Head of caudate nucleus (tissue), 42 donors: ENCODE data around the gene VGLL2.

ENCODE experiments used
- DNase-seq, 42 donors: peaks; one replicate each; pipeline versions ENCODE4 v3.0.0 to v3.0.0-alpha.2; 2020 to 2021; ENCODE audit warnings: mixed read lengths in 7 of 42
- intact Hi-C: fragments of 100-400 bp; cut with DNase I; formaldehyde crosslinking; loops from one replicate; pipeline ENCODE4 v1.15.0; 2022

VGLL2 gene

GRCh38 chr6:117267766-117268534 is 2.6 kb downstream of the VGLL2 start:
- no peak for DNase-seq
- intact Hi-C loops, result no loop called here

GRCh38 chr6:117268924-117269323 is 3.6 kb downstream of the VGLL2 start:
- DNase-seq, result no peak
- intact Hi-C loops, result no loop called here

- no peak for DNase-seq
- intact Hi-C loops, result no loop called here
Observed at GRCh38 chr6:117269638-117270054, 4.3 kb downstream of the VGLL2 start.

GRCh38 chr6:117270055-117270842 is 4.9 kb downstream of the VGLL2 start:
- intact Hi-C loops, result no loop called here
- no peak for DNase-seq

- intact Hi-C loops, result no loop called here
- DNase-seq, result no peak
Observed at GRCh38 chr6:117270843-117271507, 5.6 kb downstream of the VGLL2 start.

- intact Hi-C loops, result no loop called here
- no peak for DNase-seq
Observed at GRCh38 chr6:117272032-117272866, 6.9 kb downstream of the VGLL2 start.

- DNase-seq, result no peak
- intact Hi-C loops, result no loop called here
Observed at GRCh38 chr6:117272891-117273290, 7.5 kb downstream of the VGLL2 start.

GRCh38 chr6:117275205-117275604 is 9.8 kb downstream of the VGLL2 start:
- no peak for DNase-seq
- intact Hi-C loops, result no loop called here

- intact Hi-C loops, result no loop called here
- DNase-seq, result no peak
Observed at GRCh38 chr6:117275711-117276110, 10.4 kb downstream of the VGLL2 start.

- DNase-seq, result no peak
- intact Hi-C loops, result no loop called here
Observed at GRCh38 chr6:117276778-117277316, 11.5 kb downstream of the VGLL2 start.

- intact Hi-C loops, result no loop called here
- no peak for DNase-seq
Observed at GRCh38 chr6:117280922-117281321, 15.6 kb downstream of the VGLL2 start.

- intact Hi-C loops, result no loop called here
- no peak for DNase-seq
Observed at GRCh38 chr6:117288083-117288715, 22.8 kb downstream of the VGLL2 start.

GRCh38 chr6:117290173-117290846 is 25.0 kb downstream of the VGLL2 start:
- DNase-seq, result no peak
- intact Hi-C loops, result no loop called here

GRCh38 chr6:117298941-117299340 is 33.6 kb downstream of the VGLL2 start:
- intact Hi-C loops, result no loop called here

GRCh38 chr6:117303323-117303722 is 38.0 kb downstream of the VGLL2 start:
- intact Hi-C loops, result no loop called here
- no peak for DNase-seq

More at GRCh38 chr6:117298941-117299340, 33.6 kb downstream of the VGLL2 start:
- no peak for DNase-seq

- intact Hi-C loops, result no loop called here
Observed at GRCh38 chr6:117304446-117304845, 39.1 kb downstream of the VGLL2 start.

GRCh38 chr6:117306227-117306790 is 41.0 kb downstream of the VGLL2 start:
- intact Hi-C loops, result no loop called here

More at GRCh38 chr6:117304446-117304845, 39.1 kb downstream of the VGLL2 start:
- no peak for DNase-seq

More at GRCh38 chr6:117306227-117306790, 41.0 kb downstream of the VGLL2 start:
- DNase-seq, result peak in 2 of 42 donors; percentile 21 to 46
